Skeletal muscle tissue (tissue), 4 donors: ENCODE data around the gene PRODH. TPM values are rescaled to one million over a fixed set of nuclear protein-coding genes. Genes with fewer than 3 reads are reported as not detected.
"Not testable (repeated sequence)": the region's sequence is repeated elsewhere in the genome, so short reads cannot be mapped to it uniquely, and the experiment has no call there.

Experiments
- H3K27ac ChIP-seq: one replicate; pipeline ENCODE4 v1.7.0; 2013; ENCODE audit warnings: mild to moderate bottlenecking, low read depth, low read length, inconsistent platforms
- H3K27me3 ChIP-seq, 3 donors: one replicate each; pipeline ENCODE4 v1.7.0; 2013; ENCODE audit warnings: low read length in 3 of 3; ENCODE audit not compliant: control insufficient read depth in 3 of 3, insufficient read depth in 3 of 3
- H3K36me3 ChIP-seq, 3 donors: one replicate each; pipeline ENCODE4 v1.7.0; 2013; ENCODE audit warnings: low read length in 3 of 3; ENCODE audit not compliant: control insufficient read depth in 3 of 3, insufficient read depth in 3 of 3
- H3K4me1 ChIP-seq, 3 donors: one replicate each; pipeline ENCODE4 v1.7.0; 2013; ENCODE audit warnings: low read length in 3 of 3, mild to moderate bottlenecking in 3 of 3; ENCODE audit not compliant: control insufficient read depth in 3 of 3, insufficient read depth in 3 of 3
- H3K4me3 ChIP-seq, 3 donors: one replicate each; pipeline ENCODE4 v1.7.0; 2013; ENCODE audit warnings: low read length in 3 of 3
- H3K9ac ChIP-seq, 3 donors: one replicate each; pipeline ENCODE4 v1.7.0; 2013; ENCODE audit warnings: low read length in 3 of 3, mild to moderate bottlenecking in 3 of 3, moderate library complexity in 2 of 3, low read depth in 1 of 3
- H3K9me3 ChIP-seq, 3 donors: one replicate each; pipeline ENCODE4 v1.7.0; 2013; ENCODE audit warnings: low read length in 3 of 3; ENCODE audit not compliant: control insufficient read depth in 3 of 3
- total RNA-seq: library from RNA; depleted of rRNA; stranded (reverse); fragments of >200 nt; gene quantifications from one replicate; pipeline ENCODE4 v1.2.3, GENCODE V29; 2014
- donor health status: Osteomylitis.

Gene PRODH
- total RNA-seq, 1 donor from 2014 or later, result 3.7 TPM

- H3K27ac ChIP-seq, H3K36me3 ChIP-seq, H3K4me1 ChIP-seq, H3K4me3 ChIP-seq, H3K9ac ChIP-seq, H3K9me3 ChIP-seq, H3K27me3 ChIP-seq: not testable (repeated sequence)
These were observed 18.4 kb upstream of the PRODH start for GRCh38 chr22:18954303-18954989.

DNA sequence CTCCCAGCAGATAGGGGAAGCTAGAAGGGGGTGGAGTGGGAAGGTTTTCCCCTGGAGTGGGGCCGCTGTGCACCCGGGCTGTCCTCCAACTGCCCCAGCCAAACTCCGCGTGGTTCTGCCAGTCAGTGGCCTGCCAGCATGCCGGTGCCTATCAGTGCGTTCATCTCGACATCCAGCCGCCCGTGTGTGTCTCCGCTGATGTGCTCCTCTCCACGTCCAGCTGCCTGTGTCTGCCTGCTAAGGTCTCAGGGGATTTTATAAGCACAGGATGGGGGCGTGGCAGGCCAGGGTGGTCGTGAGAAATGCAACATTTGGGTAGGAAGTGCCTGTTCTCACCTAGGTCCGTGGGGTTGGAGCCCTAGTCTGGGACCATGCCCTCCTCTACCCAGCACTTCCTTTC is 17.0 kb upstream of the PRODH start:
- not testable (repeated sequence) for H3K9me3 ChIP-seq

DNA sequence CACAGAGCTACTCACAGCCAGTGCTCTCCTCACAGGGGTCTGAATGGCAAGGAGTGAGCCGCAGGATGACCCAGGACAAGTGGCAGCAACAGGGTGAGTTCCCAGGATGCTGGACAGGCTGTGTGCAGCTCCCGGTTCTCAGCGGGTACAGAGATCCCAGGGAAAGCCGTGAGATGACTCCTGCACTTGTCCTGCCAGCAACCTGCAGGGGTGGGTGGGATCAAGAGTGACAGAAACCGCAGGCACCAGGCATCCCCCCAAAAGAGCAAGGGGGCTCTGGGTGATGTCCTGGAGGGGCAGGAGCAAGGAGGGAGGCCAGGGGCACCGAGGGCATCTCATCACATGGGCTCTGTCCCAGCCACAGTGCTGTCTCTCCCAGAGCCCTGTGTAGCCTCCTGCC is 15.9 kb upstream of the PRODH start:
- Histone ChIP-seq H3K4me3 (no peak overlapping the region), H3K4me1 (no peaks in the 10 kb centered on the region), H3K36me3 (no peaks in the 10 kb centered on the region), H3K27ac (no peak overlapping the region), H3K9me3 (no peaks in the 10 kb centered on the region), H3K27me3 (peaks cover 3 to 16% (median 5%) of the 10 kb centered on the region in 3 donors), H3K9ac (no peak overlapping the region)

More for the DNA sequence above, 17.0 kb upstream of the PRODH start:
- not testable (repeated sequence) for H3K4me3 ChIP-seq, H3K27ac ChIP-seq, H3K9ac ChIP-seq, H3K4me1 ChIP-seq, H3K36me3 ChIP-seq
- H3K27me3 ChIP-seq, result peaks cover 2 to 14% (median 3%) of the 10 kb centered on the region in 3 donors

- no peaks in the 10 kb centered on the region for H3K36me3 ChIP-seq
- H3K27me3 ChIP-seq, result peaks cover 3 to 16% (median 5%) of the 10 kb centered on the region in 3 donors
- no peak overlapping the region for H3K27ac ChIP-seq
- no peak overlapping the region for H3K9ac ChIP-seq
- H3K4me3 ChIP-seq, result no peak overlapping the region
- no peaks in the 10 kb centered on the region for H3K9me3 ChIP-seq
- no peaks in the 10 kb centered on the region for H3K4me1 ChIP-seq
These were observed 14.0 kb upstream of the PRODH start for GRCh38 chr22:18950141-18950540.

GRCh38 chr22:18947905-18948304 is 11.8 kb upstream of the PRODH start:
- no peaks in the 10 kb centered on the region for H3K9me3 ChIP-seq
- H3K27me3 ChIP-seq, result peaks cover 3 to 16% (median 5%) of the 10 kb centered on the region in 3 donors
- H3K27ac ChIP-seq, result no peak overlapping the region
- no peaks in the 10 kb centered on the region for H3K4me1 ChIP-seq
- H3K4me3 ChIP-seq, result no peak overlapping the region
- H3K9ac ChIP-seq, result no peak overlapping the region
- H3K36me3 ChIP-seq, result no peaks in the 10 kb centered on the region

DNA sequence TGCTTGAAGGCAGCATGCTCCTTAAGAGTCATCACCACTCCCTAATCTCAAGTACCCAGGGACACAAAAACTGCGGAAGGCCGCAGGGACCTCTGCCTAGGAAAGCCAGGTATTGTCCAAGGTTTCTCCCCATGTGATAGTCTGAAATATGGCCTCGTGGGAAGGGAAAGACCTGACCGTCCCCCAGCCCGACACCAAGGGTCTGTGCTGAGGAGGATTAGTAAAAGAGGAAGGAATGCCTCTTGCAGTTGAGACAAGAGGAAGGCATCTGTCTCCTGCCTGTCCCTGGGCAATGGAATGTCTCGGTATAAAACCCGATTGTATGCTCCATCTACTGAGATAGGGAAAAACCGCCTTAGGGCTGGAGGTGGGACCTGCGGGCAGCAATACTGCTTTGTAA is 11.0 kb upstream of the PRODH start:
- not testable (repeated sequence) for H3K4me3 ChIP-seq, H3K9ac ChIP-seq, H3K9me3 ChIP-seq, H3K4me1 ChIP-seq, H3K36me3 ChIP-seq, H3K27ac ChIP-seq
- peaks cover 3 to 11% (median 5%) of the 10 kb centered on the region in 3 donors for H3K27me3 ChIP-seq

DNA sequence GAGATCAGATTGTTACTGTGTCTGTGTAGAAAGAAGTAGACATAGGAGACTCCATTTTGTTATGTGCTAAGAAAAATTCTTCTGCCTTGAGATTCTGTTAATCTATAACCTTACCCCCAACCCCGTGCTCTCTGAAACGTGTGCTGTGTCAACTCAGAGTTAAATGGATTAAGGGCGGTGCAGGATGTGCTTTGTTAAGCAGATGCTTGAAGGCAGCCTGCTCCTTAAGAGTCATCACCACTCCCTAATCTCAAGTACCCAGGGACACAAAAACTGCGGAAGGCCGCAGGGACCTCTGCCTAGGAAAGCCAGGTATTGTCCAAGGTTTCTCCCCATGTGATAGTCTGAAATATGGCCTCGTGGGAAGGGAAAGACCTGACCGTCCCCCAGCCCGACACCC is 2.6 kb upstream of the PRODH start:
- H3K36me3 ChIP-seq, H3K4me3 ChIP-seq, H3K4me1 ChIP-seq, H3K9ac ChIP-seq, H3K9me3 ChIP-seq, H3K27ac ChIP-seq, H3K27me3 ChIP-seq: not testable (repeated sequence)

DNA sequence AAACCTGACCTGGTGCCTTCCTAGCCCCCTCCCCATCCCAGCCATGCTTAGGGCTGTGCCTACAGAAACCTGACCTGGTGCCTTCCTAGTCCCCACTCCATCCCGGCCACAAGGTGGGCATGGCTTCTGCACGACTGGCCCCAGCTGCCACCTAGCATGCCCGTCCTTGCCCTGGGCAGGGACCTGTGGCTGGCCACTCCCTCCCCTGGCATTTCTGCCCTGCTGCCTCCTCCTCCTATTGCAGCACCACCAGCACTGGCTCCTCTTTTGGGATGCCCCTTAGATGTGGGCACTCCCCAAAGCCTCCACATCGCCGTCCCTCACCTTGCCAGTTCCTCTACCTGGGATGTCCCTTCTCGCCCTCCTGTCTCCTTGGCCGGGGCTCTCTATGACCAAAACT is 1.4 kb downstream of the PRODH start:
- not testable (repeated sequence) for H3K9ac ChIP-seq, H3K4me3 ChIP-seq, H3K9me3 ChIP-seq, H3K27me3 ChIP-seq, H3K27ac ChIP-seq, H3K36me3 ChIP-seq, H3K4me1 ChIP-seq

DNA sequence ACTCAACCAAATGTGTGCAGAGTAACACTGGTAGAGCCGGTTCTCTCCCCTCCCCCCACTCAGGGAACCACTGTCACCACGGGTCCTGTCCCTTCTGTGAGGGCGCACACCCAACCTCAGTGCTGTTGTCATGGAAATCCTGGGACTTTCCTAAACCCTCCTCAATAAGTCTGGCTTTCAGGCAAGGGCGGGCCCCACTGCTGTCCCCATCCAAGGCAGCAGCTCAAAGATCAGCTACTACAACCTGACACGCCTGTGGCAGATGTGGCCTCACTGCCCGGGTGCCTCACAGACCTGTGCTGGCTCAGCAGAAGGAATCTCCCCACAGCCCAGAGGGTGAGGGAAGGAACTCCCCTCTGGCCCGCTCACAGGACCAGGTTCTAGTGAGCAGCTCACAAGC is 2.2 kb downstream of the PRODH start:
- no peaks in the 10 kb centered on the region for H3K27me3 ChIP-seq
- H3K36me3 ChIP-seq, result no peaks in the 10 kb centered on the region
- H3K9ac ChIP-seq, result no peak overlapping the region
- no peaks in the 10 kb centered on the region for H3K9me3 ChIP-seq
- H3K27ac ChIP-seq, result no peak overlapping the region
- H3K4me1 ChIP-seq, result no peaks in the 10 kb centered on the region
- no peak overlapping the region for H3K4me3 ChIP-seq

- no peak overlapping the region for H3K27ac ChIP-seq
- no peaks in the 10 kb centered on the region for H3K4me1 ChIP-seq
- no peak overlapping the region for H3K4me3 ChIP-seq
- H3K27me3 ChIP-seq, result no peaks in the 10 kb centered on the region
- no peak overlapping the region for H3K9ac ChIP-seq
- no peaks in the 10 kb centered on the region for H3K36me3 ChIP-seq
- no peaks in the 10 kb centered on the region for H3K9me3 ChIP-seq
These were observed 4.0 kb downstream of the PRODH start for GRCh38 chr22:18931905-18932652.
